Pancreas (tissue), 10 donors: Measurements from ENCODE around the gene AANAT. TPM values are rescaled to one million over a fixed set of nuclear protein-coding genes. Genes with fewer than 3 reads are reported as not detected.

Experiments used
- ATAC-seq, 4 donors: fragments of 200-7000 bp; cut with Tn5 transposase; one replicate each; pipeline versions ENCODE4 v1.8.0 to v1.9.1; 2020; ENCODE audit warnings: mild to moderate bottlenecking in 4 of 4, moderate library complexity in 4 of 4
- DNase-seq, 6 donors: peaks; one replicate each; pipeline ENCODE4 v3.0.0-alpha.2; 2020
- FAIRE-seq: peaks from 2 replicates; lab custom pipeline; 2012; peaks lifted over from hg19 to GRCh38; lab: Jason Lieb, UNC
- H3K27ac ChIP-seq, 4 donors: fragments of 200-600 bp; sonication (generic); 1 replicate in 3 of 4; 2 replicates in 1 of 4; pipeline versions ENCODE4 v1.5.0 to v1.8.0; 2020
- H3K27me3 ChIP-seq, 4 donors: fragments of 200-600 bp; one replicate each; pipeline ENCODE4 v1.8.0; 2021
- H3K36me3 ChIP-seq, 3 donors: fragments of 200-600 bp; sonication (generic) in 1 of 3; one replicate each; pipeline versions ENCODE4 v1.5.0 to v1.8.0; 2020 to 2021
- H3K4me1 ChIP-seq, 3 donors: fragments of 200-600 bp; one replicate each; pipeline ENCODE4 v1.8.0; 2021
- H3K4me3 ChIP-seq, 4 donors: fragments of 200-600 bp; sonication (generic) in 2 of 4; one replicate each; pipeline versions ENCODE4 v1.5.0 to v1.8.0; 2020 to 2021
- H3K9me3 ChIP-seq, 4 donors: fragments of 200-600 bp; one replicate each; pipeline ENCODE4 v1.8.0; 2021
- WGBS, 2 donors: extraction: QIAGEN DNeasy Blood & Tissue Kit; methylation state at CpG; one replicate each; pipeline ENCODE4 v1.1.7; 2013; 5-methylcytosine and 5-hydroxymethylcytosine counted together
- intact Hi-C, 3 donors: fragments of 100-400 bp; cut with DNase I; formaldehyde crosslinking; loops; one replicate each; pipeline versions ENCODE4 v1.11.1 to v1.14.2; 2022
- polyA plus RNA-seq, 2 donors: library from polyadenylated mRNA; stranded (reverse); fragments of 200-250 nt; gene quantifications; one replicate each; pipeline ENCODE4 v1.2.3, GENCODE V29; 2013
- total RNA-seq, 6 donors: library from RNA; stranded (reverse); fragmentation: NEBNext Ultra II Directional in 4 of 6; extraction: Animal tissue kit (Norgen Biotek cat#: 25700) in 4 of 6; gene quantifications; one replicate each; pipeline versions ENCODE4 v1.2.1 to v1.2.4, GENCODE V29; 2021 to 2023
- TF ChIP-seq, protein P1 (sequence below), 4 donors: fragments of 200-600 bp; sonication (generic) in 3 of 4; IDR thresholded peaks; one replicate each; pipeline versions ENCODE4 v1.5.0 to v1.8.0; 2021; ENCODE audit warnings: antibody characterized with exemption in 4 of 4
- donor health status: healthy with polysubstance abuse.
- donor health status: DM: no; HTN: no; CAD: no; lungs with moderate emphysema.
- donor health status: DM: no; HTN: no; CAD: no.
- donor health status: control.
- donor health status: control.
- donor health status: Bipolar disorder and iron deficiency.
- donor health status: DM: yes; HTN: yes; CAD: no.
- donor health status: DM: no; HTN: no; CAD: no.
- donor health status: DM: no; HTN: no; CAD: no.
- donor health status: DM: yes; HTN: yes; CAD: no.

The AANAT gene
- total and polyA plus RNA-seq, 8 donors: 0.16 to 0.23 TPM; not detected in 6

DNA sequence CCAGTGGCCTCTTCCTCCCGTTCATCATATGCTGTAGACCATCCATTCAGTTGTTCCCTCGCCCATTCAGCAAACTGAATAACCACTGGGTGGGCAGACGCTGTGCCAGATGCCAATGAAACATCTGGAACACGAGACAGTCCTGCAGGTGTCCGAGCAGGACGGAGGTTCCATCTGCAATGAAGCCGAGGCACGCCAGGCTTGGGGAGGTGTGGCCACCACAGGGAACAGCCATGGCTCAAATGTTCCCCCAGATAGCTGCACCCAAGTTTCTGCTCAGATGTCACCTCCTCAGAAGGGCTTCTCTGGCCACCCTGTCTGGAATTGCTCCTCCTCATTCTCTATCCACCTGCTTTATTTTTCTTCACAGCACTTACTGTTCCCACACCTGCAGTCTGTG, 45.0 kb upstream of the AANAT start:
- DNase-seq: no peak
- intact Hi-C loops: no loop called here
- Histone ChIP-seq H3K27me3 (no peaks in the 10 kb centered on the region), H3K9me3 (no peaks in the 10 kb centered on the region), H3K27ac (no peak overlapping the region), H3K4me1 (no peaks in the 10 kb centered on the region), H3K4me3 (no peak overlapping the region), H3K36me3 (no peaks in the 10 kb centered on the region)
- FAIRE-seq: no peak
- TF ChIP-seq, protein P1, sequence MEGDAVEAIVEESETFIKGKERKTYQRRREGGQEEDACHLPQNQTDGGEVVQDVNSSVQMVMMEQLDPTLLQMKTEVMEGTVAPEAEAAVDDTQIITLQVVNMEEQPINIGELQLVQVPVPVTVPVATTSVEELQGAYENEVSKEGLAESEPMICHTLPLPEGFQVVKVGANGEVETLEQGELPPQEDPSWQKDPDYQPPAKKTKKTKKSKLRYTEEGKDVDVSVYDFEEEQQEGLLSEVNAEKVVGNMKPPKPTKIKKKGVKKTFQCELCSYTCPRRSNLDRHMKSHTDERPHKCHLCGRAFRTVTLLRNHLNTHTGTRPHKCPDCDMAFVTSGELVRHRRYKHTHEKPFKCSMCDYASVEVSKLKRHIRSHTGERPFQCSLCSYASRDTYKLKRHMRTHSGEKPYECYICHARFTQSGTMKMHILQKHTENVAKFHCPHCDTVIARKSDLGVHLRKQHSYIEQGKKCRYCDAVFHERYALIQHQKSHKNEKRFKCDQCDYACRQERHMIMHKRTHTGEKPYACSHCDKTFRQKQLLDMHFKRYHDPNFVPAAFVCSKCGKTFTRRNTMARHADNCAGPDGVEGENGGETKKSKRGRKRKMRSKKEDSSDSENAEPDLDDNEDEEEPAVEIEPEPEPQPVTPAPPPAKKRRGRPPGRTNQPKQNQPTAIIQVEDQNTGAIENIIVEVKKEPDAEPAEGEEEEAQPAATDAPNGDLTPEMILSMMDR (IDR thresholded peaks at IDR 0.05): no peak
- ATAC-seq: no peak
- 94 to 97% methylated on average over 8 of the region's 8 CpGs for WGBS, 2 donors

DNA sequence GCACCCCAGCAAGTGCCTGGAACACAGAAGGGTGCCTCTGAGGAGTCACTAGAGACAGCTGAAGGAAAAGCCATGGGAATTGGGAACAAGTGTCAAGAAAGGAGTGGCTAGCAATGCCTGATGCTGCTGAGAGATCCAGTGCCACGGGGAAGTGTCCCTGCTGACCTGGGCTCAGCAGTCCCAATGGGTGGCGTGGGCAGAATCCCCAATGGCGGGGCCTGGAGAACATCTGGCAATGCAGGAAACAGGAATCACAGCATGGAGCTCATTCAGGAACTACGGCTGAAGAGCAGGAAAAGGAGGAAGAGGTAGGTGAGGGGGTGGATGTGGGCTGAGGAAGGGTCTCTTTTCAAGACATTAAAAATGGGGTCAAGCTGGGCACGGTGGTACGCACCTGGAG, 44.5 kb upstream of the AANAT start:
- ATAC-seq (no peak), FAIRE-seq (no peak), DNase-seq (no peak)
- H3K27me3 ChIP-seq: no peaks in the 10 kb centered on the region
- no peaks in the 10 kb centered on the region for H3K36me3 ChIP-seq
- TF ChIP-seq, protein P1 (IDR thresholded peaks at IDR 0.05): no peak
- H3K4me1 ChIP-seq: no peaks in the 10 kb centered on the region
- intact Hi-C loops: no loop called here
- WGBS, 2 donors: 94% methylated on average over 6 of the region's 6 CpGs
- no peak overlapping the region for H3K4me3 ChIP-seq
- no peaks in the 10 kb centered on the region for H3K9me3 ChIP-seq
- no peak overlapping the region for H3K27ac ChIP-seq

DNA sequence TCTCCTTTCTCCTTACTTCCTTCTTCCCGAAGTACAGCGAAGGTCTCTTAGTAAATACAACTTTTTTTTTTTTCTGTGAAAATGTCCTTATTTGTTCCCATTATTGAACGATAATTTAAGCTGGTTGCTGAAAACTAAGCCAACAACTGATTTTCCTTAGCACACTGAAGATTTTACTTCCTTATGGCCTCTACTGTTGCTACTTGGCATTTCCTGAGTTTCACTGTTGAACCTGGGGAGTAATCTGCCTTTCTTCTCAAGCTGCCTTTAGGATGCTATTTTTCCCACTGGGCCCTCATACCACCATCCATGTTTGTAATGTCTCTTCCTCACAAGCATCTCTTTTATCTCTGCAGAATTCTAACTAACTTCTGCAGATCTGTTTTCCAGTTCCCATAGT, 40.5 kb upstream of the AANAT start:
- ATAC-seq (no peak), FAIRE-seq (no peak), DNase-seq (no peak)
- Histone ChIP-seq H3K4me1 (no peaks in the 10 kb centered on the region), H3K27ac (no peak overlapping the region), H3K36me3 (no peaks in the 10 kb centered on the region), H3K27me3 (no peaks in the 10 kb centered on the region), H3K4me3 (no peak overlapping the region), H3K9me3 (no peaks in the 10 kb centered on the region)
- WGBS, 2 donors: 83 to 87% methylated on average over 3 of the region's 3 CpGs
- intact Hi-C loops: no loop called here
- TF ChIP-seq, protein P1 (IDR thresholded peaks at IDR 0.05): no peak

DNA sequence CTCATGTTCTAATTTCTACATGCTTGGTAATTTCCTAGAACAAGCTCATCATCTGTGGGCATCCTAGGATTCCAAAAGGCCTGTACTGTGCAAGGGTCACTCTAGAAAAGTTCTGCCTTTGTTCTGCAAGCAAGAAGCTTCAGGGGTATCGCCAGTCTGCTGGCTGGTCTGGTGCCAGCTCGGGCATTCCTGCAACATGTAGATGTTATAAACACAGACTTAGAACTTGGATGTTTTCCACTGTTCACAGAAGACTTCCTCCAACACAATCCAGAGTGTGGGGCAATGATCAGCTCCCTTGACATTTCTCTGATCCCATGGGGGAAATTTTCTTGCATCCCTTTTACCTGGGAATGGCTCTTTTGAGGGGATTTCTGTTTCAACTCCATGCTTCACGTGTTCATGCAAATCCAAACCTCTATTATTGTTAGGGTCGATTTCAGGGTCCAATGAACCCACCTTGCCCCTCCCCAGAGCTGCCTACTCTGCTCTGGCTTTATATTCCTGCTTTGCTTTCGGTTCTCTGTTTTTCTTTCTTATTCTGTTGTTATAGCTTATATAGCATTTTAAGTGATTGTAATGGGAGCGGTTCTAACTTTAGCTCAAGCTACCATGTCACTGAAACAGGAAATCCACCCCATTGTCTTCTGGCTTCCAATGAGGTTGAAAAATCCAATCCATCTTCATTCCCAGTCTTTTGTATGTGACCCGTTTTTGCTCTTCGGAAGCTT, 39.7 kb upstream of the AANAT start:
- FAIRE-seq (no peak), DNase-seq (no peak), ATAC-seq (peak in 1 of 4 donors; percentile 18)
- 78% methylated on average over 8 of the region's 8 CpGs for WGBS, 2 donors
- intact Hi-C loops: no loop called here
- Histone ChIP-seq H3K27ac (no peak overlapping the region), H3K4me3 (no peak overlapping the region), H3K9me3 (no peaks in the 10 kb centered on the region), H3K4me1 (no peaks in the 10 kb centered on the region), H3K27me3 (no peaks in the 10 kb centered on the region), H3K36me3 (no peaks in the 10 kb centered on the region)
- TF ChIP-seq, protein P1 (IDR thresholded peaks at IDR 0.05): no peak

DNA sequence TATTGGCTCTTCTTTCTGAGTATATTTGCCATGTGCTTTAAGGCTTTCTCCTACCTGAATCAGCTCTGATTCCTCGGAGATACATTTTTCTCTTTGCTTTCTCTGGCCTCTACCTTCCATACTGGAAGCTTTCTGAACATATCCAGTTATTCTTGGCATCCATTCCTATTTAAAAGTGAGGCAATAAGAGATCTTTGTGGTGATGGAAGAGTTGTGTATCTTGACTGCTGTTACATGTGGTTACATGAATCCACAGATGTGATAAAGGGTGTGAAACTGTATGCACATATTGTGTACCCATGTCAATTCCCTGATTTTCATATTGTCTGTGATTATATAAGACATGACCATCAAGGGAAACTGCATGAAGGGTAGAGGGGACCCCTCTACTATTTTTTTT, 38.9 kb upstream of the AANAT start:
- Histone ChIP-seq H3K4me1 (no peaks in the 10 kb centered on the region), H3K27ac (no peak overlapping the region), H3K4me3 (no peak overlapping the region), H3K36me3 (no peaks in the 10 kb centered on the region), H3K9me3 (no peaks in the 10 kb centered on the region), H3K27me3 (no peaks in the 10 kb centered on the region)
- WGBS, 2 donors: 90 to 94% methylated on average over 1 of the region's 1 CpG
- no peak for ATAC-seq
- TF ChIP-seq, protein P1 (IDR thresholded peaks at IDR 0.05): no peak
- intact Hi-C loops: no loop called here
- no peak for DNase-seq
- FAIRE-seq: no peak
